ENCODE results near the gene PTHLH.

PTHLH gene

DNA sequence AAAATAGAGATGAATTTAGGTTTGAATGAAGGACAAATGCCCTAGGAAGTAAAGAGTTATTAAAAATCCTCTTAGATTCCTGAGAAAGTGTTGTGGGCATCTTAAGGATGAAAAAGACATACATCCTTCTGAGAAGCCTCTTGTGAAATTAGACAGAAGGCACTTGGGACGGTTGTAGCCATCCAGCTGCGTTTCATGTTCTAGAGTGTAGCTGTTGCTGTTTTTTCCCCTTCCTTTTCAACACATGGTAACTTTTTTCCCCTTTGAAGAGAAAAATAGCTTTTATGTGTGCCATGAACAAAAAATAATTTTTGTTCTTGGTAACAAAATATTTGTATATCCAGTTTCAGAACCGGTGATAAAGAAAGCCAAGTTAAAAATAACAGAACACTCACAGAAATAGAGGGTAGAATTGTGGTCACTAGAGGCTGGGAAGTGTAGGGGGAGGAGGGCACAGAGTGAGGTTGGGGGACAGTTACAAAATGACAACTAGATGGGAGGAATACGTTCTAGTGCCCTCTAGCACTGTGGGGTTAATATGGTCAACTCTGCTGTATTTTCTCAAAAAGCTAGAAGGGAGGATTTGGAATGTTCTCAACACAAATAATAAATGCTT lies 58.4 kb downstream of the PTHLH start:
- DNase-seq (ENCODE audit: insufficient read length, low spot score) (no peak), FAIRE-seq (no peak)
- TF ChIP-seq, protein P1, sequence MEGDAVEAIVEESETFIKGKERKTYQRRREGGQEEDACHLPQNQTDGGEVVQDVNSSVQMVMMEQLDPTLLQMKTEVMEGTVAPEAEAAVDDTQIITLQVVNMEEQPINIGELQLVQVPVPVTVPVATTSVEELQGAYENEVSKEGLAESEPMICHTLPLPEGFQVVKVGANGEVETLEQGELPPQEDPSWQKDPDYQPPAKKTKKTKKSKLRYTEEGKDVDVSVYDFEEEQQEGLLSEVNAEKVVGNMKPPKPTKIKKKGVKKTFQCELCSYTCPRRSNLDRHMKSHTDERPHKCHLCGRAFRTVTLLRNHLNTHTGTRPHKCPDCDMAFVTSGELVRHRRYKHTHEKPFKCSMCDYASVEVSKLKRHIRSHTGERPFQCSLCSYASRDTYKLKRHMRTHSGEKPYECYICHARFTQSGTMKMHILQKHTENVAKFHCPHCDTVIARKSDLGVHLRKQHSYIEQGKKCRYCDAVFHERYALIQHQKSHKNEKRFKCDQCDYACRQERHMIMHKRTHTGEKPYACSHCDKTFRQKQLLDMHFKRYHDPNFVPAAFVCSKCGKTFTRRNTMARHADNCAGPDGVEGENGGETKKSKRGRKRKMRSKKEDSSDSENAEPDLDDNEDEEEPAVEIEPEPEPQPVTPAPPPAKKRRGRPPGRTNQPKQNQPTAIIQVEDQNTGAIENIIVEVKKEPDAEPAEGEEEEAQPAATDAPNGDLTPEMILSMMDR (IDR thresholded peaks at IDR 0.05; ENCODE audit: insufficient read depth, missing control alignments): no peak

DNA sequence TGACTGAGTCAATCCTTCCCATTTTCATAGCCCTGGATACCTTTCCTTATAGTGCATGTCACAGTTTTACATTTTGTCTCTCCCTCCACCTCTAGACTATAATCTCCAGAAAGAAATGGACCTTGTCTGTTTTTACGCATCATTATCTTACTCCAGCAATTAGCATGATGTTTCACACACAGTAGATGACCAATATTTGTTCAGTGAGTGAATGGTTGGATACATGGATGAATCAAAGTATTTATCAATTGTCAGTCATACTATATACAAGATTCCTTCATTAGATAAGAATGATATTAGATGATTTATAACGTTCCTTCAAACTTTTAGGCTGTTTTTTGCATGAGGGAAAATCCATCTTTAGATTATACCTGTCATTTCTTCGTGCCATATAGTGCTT lies 61.1 kb downstream of the PTHLH start:
- no peak for FAIRE-seq
- TF ChIP-seq, protein P1 (IDR thresholded peaks at IDR 0.05; ENCODE audit: insufficient read depth, missing control alignments): no peak
- no peak for DNase-seq (ENCODE audit: insufficient read length, low spot score)

All from D721Med (cell line).